Measurements from ENCODE around the gene CTDSPL2. TPM values are rescaled to one million over a fixed set of nuclear protein-coding genes. Genes with fewer than 3 reads are reported as not detected.

CTDSPL2 gene
- total and polyA plus RNA-seq, 2 donors (not counting 3 experiments of a cell fraction or from before 2014, with no cell fraction given) = 12.2 to 55.1 TPM

DNA sequence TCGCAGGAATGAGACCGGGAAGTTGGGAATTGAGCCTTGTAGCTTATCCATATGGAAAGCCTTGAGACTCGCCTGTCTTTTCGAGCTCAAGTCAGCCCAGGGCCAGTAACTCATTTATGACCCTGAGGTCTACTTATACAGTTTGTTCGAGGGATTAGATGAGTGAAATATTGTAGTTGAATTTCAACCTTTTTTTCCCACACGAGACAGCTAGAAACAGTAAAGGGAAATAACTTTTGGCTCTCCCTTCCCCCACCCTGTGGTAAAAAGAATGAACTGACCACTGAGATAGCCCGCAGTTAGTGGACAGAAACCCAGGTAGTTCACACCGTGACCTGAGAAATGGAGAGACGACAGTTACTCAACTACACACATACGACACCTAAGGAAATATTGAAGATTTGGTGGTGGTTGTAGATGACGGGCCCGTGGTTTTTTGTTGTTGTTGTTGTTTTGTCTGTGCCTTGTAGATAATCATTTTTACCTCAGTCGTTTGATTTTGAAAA, 110.4 kb downstream of the CTDSPL2 start:
- Histone ChIP-seq H4K20me1 (replicated peaks; ENCODE audit: control insufficient read depth, extremely low read depth, insufficient read depth, low read length) (peaks cover 4% of the 10 kb centered on the region), H3K79me2 (ENCODE audit: control insufficient read depth, insufficient read depth, low read length) (peaks cover 63% of the 10 kb centered on the region), H3K4me2 (ENCODE audit: insufficient read depth, low read length) (peak overlapping the region; percentile 81), H3K4me1 (ENCODE audit: control insufficient read depth, extremely low read depth, insufficient read depth, low read length) (peaks cover 39% of the 10 kb centered on the region), H3K9me3 (replicated peaks; ENCODE audit: control insufficient read depth, insufficient read depth, low read length) (no peaks in the 10 kb centered on the region), H3K27ac (ENCODE audit: insufficient read depth, low read depth, low read length) (peak overlapping the region; percentile 80), H3K36me3 (ENCODE audit: control insufficient read depth in 2 of 2, extremely low read depth in 1 of 2, insufficient read depth in 2 of 2, low read length in 2 of 2) (peaks cover 0 to 6% of the 10 kb centered on the region in 2 experiments), H3K27me3 (ENCODE audit: control insufficient read depth in 2 of 2, insufficient read depth in 2 of 2, low read length in 2 of 2) (no peaks in the 10 kb centered on the region), H3K4me3 (replicated peaks in 1 of 3; ENCODE audit: insufficient read depth in 1 of 3, low read depth in 1 of 3, low read length in 3 of 3) (peak overlapping the region; percentile 70 to 92 (median 92)), H3K9me1 (replicated peaks; ENCODE audit: control insufficient read depth, extremely low read depth, insufficient read depth, low read length) (no peaks in the 10 kb centered on the region), H2AFZ (ENCODE audit: low read depth, low read length) (no peak overlapping the region), H3K9ac (replicated peaks; ENCODE audit: extremely low read depth, insufficient read depth, low read length) (peak overlapping the region; percentile 89)
- ChIA-PET CTCF (interaction anchor here (1.2 to 2.2 kb wide), 4 partner anchors 8 to 12 kb away, joined by 3 to 13 read pairs (median 4); no protein-coding TSS in a partner anchor), POLR2A (interaction anchor here (0.6 to 1.8 kb wide), 2 partner anchors 12 to 110 kb away, joined by 3 to 10 read pairs; partner anchors contain the start of gene CTDSPL2)
- DNase-seq (ENCODE audit: low read depth, low spot score) (no peak), FAIRE-seq (no peak)
- BruUV-seq (replicated peaks) = no TSS peak
- TF ChIP-seq GATA2 (IDR thresholded peaks at IDR 0.05; ENCODE audit: insufficient read depth, insufficient read length, low read depth, low read length) = no peak
- TF ChIP-seq, protein P1, sequence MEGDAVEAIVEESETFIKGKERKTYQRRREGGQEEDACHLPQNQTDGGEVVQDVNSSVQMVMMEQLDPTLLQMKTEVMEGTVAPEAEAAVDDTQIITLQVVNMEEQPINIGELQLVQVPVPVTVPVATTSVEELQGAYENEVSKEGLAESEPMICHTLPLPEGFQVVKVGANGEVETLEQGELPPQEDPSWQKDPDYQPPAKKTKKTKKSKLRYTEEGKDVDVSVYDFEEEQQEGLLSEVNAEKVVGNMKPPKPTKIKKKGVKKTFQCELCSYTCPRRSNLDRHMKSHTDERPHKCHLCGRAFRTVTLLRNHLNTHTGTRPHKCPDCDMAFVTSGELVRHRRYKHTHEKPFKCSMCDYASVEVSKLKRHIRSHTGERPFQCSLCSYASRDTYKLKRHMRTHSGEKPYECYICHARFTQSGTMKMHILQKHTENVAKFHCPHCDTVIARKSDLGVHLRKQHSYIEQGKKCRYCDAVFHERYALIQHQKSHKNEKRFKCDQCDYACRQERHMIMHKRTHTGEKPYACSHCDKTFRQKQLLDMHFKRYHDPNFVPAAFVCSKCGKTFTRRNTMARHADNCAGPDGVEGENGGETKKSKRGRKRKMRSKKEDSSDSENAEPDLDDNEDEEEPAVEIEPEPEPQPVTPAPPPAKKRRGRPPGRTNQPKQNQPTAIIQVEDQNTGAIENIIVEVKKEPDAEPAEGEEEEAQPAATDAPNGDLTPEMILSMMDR (IDR thresholded peaks at IDR 0.05; ENCODE audit: extremely low read depth in 1 of 2, insufficient read depth in 1 of 2, low read depth in 1 of 2, low read length in 2 of 2) = peak in 1 of 2 donors; percentile 3
- TF ChIP-seq, protein P2, sequence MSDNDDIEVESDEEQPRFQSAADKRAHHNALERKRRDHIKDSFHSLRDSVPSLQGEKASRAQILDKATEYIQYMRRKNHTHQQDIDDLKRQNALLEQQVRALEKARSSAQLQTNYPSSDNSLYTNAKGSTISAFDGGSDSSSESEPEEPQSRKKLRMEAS (IDR thresholded peaks at IDR 0.05; ENCODE audit: insufficient read depth, insufficient read length) = no peak
- TF ChIP-seq POLR2A (IDR thresholded peaks at IDR 0.05; ENCODE audit: low read depth, low read length) = no peak
- dilution Hi-C loops (cut with MboI; ENCODE audit: extremely low pct_ligation_motif_present, low sequenced_read_pairs) = no loop called here
- intact Hi-C loops (cut with micrococcal nuclease) = loop anchor here (1.0 kb wide), 1 partner anchor 633 kb away; no protein-coding TSS in a partner anchor
